KOPT-K1 (cell line): ENCODE measurements around the gene SLC7A4.
"Not testable (repeated sequence)": the region's sequence is repeated elsewhere in the genome, so short reads cannot be mapped to it uniquely, and the experiment has no call there.

Experiments used
- H3K27ac ChIP-seq: fragments of 200-600 bp; sonication (generic); 2 replicates; pipeline ENCODE4 v1.5.1; 2016; ENCODE audit warnings: antibody characterized with exemption, mild to moderate bottlenecking, low read depth, low read length; ENCODE audit not compliant: poor library complexity, severe bottlenecking
- H3K36me3 ChIP-seq: fragments of 200-600 bp; sonication (generic); 2 replicates; pipeline ENCODE4 v1.5.1; 2017; ENCODE audit warnings: antibody characterized with exemption, mild to moderate bottlenecking, low read length, moderate library complexity; ENCODE audit not compliant: insufficient read depth
- H3K9me3 ChIP-seq: fragments of 200-600 bp; sonication (generic); 2 replicates; pipeline ENCODE4 v1.5.1; 2017; ENCODE audit warnings: antibody characterized with exemption, low read length, mild to moderate bottlenecking; ENCODE audit not compliant: insufficient read depth, poor library complexity, severe bottlenecking

The SLC7A4 gene

GRCh38 chr22:21068681-21069276 lies 36.4 kb upstream of the SLC7A4 start:
- Histone ChIP-seq H3K9me3 (no peaks in the 10 kb centered on the region), H3K36me3 (no peaks in the 10 kb centered on the region), H3K27ac (no peak overlapping the region)

GRCh38 chr22:21067901-21068680 lies 35.7 kb upstream of the SLC7A4 start:
- H3K36me3 ChIP-seq, result no peaks in the 10 kb centered on the region
- no peak overlapping the region for H3K27ac ChIP-seq
- H3K9me3 ChIP-seq, result no peaks in the 10 kb centered on the region

DNA sequence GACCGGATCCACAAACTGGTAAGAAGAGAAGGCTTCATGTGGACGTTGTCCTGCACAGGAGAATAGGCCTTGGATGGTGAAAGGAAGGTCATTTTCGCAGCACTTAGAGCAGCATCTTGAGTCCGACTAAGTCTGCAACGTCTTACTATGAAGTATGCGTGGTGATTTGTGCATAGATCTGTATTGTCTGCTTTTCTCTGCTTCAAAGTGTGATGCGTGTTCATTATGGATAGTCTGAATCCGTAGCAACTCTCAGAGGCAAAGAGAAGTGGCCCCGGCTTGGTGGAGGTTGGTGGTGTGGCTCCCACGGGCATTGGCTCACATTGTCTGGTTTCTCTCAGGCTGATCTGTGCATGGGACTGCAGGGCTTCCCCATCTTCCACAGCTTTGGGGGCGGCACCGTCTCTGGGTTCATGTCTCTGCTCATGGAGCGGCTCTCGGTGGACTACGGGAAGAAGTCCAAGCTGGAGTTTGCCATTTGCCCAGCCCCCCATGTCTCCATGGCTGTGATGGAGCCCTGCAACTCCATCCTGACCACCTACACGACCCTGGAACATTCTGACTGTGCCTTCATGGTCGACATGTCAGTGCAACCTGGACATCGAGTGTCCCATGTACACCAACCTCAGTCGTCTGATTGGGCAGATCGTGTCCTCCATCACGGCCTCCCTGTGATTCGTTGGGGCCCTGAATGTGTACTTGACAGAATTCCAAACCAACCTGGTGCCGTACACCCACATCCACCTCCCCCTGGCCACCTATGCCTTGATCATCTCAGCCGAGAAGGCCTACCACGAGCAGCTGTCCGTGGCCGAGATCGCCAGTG lies 34.9 kb upstream of the SLC7A4 start:
- no peaks in the 10 kb centered on the region for H3K36me3 ChIP-seq
- H3K27ac ChIP-seq, result no peak overlapping the region
- H3K9me3 ChIP-seq, result no peaks in the 10 kb centered on the region

DNA sequence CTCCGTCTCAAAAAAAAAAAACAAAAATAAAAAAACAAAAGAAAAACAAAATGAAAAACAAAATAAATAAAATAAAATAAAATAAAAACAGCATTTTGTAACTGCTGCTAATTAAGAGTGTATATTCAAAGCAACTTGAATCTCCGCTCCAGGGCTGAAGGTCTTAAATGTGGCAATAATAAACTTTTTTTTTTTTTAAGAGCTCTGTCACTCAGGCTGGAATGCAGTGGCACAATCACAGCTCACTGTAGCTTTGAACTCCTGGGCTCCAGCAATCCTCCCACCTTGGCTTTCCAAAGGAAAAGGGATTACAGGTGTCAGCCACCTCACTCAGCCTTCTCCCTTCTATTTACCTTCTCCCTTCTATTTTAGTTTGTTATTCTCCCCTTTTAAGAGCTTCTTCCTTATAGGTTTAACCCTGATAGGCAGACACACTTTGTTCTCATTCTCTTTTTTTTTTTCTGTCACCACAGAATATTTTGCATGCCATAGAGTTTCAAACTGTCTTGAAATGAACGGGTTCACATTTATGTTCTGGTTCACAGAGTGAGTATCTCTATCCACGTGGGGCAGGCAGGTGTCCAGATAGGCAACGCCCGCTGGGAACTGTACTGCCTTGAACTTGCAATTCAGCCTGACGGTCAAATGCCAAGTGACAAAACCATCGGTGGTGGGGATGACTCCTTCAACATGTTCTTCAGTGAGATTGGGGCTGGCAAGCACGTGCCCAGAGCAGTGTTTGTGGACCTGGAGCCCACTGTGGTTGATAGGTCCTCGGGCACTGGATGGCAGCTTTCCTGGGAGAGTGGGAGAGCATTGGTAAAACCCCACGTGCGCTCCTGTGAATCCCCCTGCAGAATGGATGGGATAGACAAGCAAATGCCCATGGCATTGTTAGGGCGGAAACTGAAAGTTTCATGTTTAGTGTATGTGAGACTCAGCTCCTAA lies 32.8 kb upstream of the SLC7A4 start:
- no peaks in the 10 kb centered on the region for H3K36me3 ChIP-seq
- no peak overlapping the region for H3K27ac ChIP-seq
- no peaks in the 10 kb centered on the region for H3K9me3 ChIP-seq

DNA sequence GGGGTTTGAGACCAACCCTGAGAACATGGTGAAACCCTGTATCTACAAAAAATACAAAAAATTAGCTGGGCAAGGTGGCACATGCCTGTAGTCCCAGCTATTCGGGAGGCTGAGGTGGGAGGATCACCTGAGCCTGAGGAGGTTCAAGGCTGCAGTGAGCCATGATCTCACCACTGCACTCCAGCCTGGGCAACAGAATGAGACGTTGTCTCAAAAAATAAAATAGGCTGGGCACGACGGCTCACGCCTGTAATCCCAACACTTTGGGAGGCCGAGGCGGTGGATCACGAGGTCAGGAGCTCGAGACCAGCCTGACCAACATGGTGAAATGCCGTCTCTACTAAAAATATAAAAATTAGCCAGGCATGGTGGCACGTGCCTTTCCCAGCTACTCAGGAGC lies 32.1 kb upstream of the SLC7A4 start:
- H3K27ac ChIP-seq, H3K36me3 ChIP-seq, H3K9me3 ChIP-seq: not testable (repeated sequence)

GRCh38 chr22:21061660-21062321 lies 29.4 kb upstream of the SLC7A4 start:
- not testable (repeated sequence) for H3K27ac ChIP-seq, H3K9me3 ChIP-seq, H3K36me3 ChIP-seq

DNA sequence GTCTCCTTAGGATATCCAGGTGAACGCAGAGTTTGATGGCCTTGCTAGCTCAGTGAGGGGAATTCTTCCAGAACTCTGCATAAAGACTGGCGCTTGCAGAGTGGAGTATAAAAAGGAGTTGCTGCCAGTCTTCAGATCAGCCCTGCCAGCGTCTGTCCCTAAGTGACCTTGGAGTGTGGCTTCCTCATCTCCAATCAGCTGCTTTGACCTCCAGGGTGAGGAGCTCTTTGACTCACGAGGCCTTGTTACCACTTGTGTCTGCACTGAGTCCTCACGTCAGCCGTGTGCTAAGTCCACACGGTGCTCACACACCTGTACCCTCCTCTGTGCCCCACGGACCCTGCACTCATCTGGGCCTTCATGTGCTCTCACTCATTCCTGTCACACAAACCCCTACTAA lies 28.0 kb upstream of the SLC7A4 start:
- H3K36me3 ChIP-seq, H3K9me3 ChIP-seq, H3K27ac ChIP-seq: not testable (repeated sequence)

GRCh38 chr22:21055880-21056319 lies 23.5 kb upstream of the SLC7A4 start:
- Histone ChIP-seq H3K36me3 (no peaks in the 10 kb centered on the region), H3K9me3 (no peaks in the 10 kb centered on the region), H3K27ac (no peak overlapping the region)

GRCh38 chr22:21055564-21055834 lies 23.1 kb upstream of the SLC7A4 start:
- H3K36me3 ChIP-seq, result no peaks in the 10 kb centered on the region
- no peaks in the 10 kb centered on the region for H3K9me3 ChIP-seq
- H3K27ac ChIP-seq, result no peak overlapping the region

DNA sequence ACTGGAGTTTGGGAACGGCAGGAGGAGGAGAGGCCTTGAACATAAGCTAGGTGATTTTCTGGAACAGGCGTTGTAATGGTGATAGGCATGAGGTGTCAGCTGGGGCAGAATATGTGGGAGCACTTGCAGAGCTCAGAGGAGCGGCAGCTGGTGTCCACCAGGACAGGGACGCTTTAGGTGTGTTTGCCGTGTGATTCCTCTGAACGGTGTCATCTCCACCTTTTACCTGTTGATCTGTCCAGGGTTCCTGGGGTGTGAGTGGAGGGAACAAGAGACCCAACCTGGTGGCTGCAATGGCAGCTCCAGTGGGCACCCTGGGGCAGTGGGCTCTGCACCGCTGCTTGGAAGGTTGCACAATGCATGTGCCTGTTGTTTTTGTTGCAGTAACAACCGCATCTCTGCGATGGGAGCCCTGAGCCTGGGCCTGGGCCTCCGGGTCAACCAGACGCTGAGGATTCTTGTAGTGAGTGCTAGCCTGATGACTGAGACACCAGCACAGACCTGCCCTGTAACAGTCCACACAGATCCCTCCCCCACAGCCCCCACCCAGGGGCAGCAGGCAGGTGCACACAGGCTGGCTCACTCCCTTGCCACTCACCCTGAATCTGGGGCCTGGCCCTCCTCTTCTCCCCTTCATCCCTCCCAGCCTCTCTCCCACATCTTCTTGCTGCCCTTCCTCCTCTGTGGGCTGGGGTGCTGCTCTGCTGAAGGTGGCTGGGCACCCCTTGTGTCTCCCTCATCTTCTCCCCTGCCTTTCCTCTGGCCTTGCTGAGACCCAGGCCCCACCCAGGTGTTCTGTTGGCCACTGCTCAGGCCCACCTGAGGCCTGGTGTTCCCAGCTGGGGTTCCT lies 22.6 kb upstream of the SLC7A4 start:
- Histone ChIP-seq H3K36me3 (no peaks in the 10 kb centered on the region), H3K9me3 (no peaks in the 10 kb centered on the region), H3K27ac (no peak overlapping the region)

GRCh38 chr22:21054046-21054713 lies 21.8 kb upstream of the SLC7A4 start:
- Histone ChIP-seq H3K27ac (no peak overlapping the region), H3K36me3 (no peaks in the 10 kb centered on the region), H3K9me3 (no peaks in the 10 kb centered on the region)

GRCh38 chr22:21052715-21053459 lies 20.5 kb upstream of the SLC7A4 start:
- no peaks in the 10 kb centered on the region for H3K9me3 ChIP-seq
- H3K36me3 ChIP-seq, result no peaks in the 10 kb centered on the region
- H3K27ac ChIP-seq, result no peak overlapping the region
